ENCODE data around the gene RFX2.

RFX2 gene

DNA sequence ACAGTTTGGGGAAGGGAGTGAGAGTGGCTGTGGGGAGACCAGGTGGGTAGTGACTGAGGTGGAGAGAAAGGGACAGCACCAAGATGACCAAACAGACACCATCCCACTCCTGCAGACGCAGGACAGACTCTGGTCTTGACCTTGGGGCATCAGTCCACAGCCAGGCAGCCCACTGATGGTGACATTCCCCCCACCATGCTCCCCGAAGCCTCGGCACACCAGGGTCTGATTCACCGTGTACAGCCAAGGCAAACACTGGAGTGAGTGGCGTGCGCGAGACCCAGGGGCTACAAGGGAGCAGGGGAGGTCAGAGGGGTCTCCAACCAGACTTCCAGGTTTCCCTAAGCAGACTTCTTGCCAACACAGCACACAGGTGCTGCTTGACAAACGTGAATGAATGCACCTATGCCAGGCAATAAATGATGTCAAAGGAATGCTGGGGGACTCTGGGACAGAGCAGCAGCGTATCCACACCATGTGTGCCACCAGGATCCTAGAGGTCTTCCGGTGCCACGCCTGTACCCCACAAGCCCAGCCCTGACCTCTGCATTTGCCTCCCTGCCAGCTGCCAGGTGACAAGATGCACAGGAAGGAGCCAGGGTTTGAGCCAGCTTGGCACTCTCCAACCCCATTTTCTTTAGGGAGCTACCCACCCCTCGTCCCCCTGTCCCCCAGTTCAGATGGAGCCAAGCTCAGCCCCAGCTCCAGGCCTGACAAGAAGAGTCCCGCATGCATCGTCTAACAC lies 150.9 kb downstream of the RFX2 start:
- DNase-seq = no peak
- no peaks in the 10 kb centered on the region for H3K27me3 Mint-ChIP-seq
- H3K36me3 Mint-ChIP-seq (ENCODE audit: low read depth) = peaks cover 8% of the 10 kb centered on the region
- H3K4me3 Mint-ChIP-seq = no peak overlapping the region
- no peak for ATAC-seq
- peaks cover 92% of the 10 kb centered on the region for H3K4me1 Mint-ChIP-seq
- peak overlapping the region; percentile 62 for H3K27ac Mint-ChIP-seq
- no peaks in the 10 kb centered on the region for H3K9me3 Mint-ChIP-seq

- ATAC-seq (no peak), DNase-seq (no peak)
- no peak overlapping the region for H3K4me3 Mint-ChIP-seq
- H3K4me1 Mint-ChIP-seq = peaks cover 92% of the 10 kb centered on the region
- H3K9me3 Mint-ChIP-seq = no peaks in the 10 kb centered on the region
- H3K27me3 Mint-ChIP-seq = no peaks in the 10 kb centered on the region
- H3K27ac Mint-ChIP-seq = peak overlapping the region; percentile 62
- H3K36me3 Mint-ChIP-seq (ENCODE audit: low read depth) = peaks cover 10% of the 10 kb centered on the region
These were observed 151.5 kb downstream of the RFX2 start for GRCh38 chr19:5958851-5959122.

- ATAC-seq (no peak), DNase-seq (no peak)
- Mint-ChIP-seq H3K27me3 (no peaks in the 10 kb centered on the region), H3K27ac (peak overlapping the region; percentile 6), H3K9me3 (no peaks in the 10 kb centered on the region), H3K4me3 (no peak overlapping the region), H3K4me1 (peaks cover 92% of the 10 kb centered on the region), H3K36me3 (ENCODE audit: low read depth) (peaks cover 12% of the 10 kb centered on the region)
These were observed 152.0 kb downstream of the RFX2 start for GRCh38 chr19:5958074-5958850.

- Mint-ChIP-seq H3K27ac (no peak overlapping the region), H3K36me3 (ENCODE audit: low read depth) (peaks cover 22% of the 10 kb centered on the region), H3K9me3 (no peaks in the 10 kb centered on the region), H3K4me3 (no peak overlapping the region), H3K27me3 (no peaks in the 10 kb centered on the region), H3K4me1 (peaks cover 92% of the 10 kb centered on the region)
- no peak for ATAC-seq
- no peak for DNase-seq
These were observed 153.1 kb downstream of the RFX2 start for GRCh38 chr19:5957170-5957569.

DNA sequence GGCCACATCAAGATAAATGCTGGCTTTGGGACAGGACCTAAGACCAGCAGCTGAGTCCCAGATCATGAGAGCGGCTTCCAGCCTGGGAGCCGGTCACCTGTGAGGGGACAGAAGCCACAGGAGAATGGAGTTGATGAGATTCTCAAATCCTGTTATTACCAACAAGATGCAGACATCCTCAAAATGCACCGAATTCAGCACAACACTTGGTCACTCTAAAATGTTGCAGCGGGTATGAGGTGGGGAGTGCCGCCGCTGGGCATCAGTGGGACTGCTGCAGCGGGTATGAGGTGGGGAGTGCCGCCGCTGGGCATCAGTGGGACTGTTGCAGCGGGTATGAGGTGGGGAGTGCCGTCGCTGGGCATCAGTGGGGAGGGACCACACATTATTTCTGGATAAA lies 153.6 kb downstream of the RFX2 start:
- Mint-ChIP-seq H3K36me3 (ENCODE audit: low read depth) (peaks cover 22% of the 10 kb centered on the region), H3K4me1 (peaks cover 92% of the 10 kb centered on the region), H3K4me3 (no peak overlapping the region), H3K27ac (no peak overlapping the region), H3K9me3 (no peaks in the 10 kb centered on the region), H3K27me3 (no peaks in the 10 kb centered on the region)
- no peak for ATAC-seq
- DNase-seq = no peak

DNA sequence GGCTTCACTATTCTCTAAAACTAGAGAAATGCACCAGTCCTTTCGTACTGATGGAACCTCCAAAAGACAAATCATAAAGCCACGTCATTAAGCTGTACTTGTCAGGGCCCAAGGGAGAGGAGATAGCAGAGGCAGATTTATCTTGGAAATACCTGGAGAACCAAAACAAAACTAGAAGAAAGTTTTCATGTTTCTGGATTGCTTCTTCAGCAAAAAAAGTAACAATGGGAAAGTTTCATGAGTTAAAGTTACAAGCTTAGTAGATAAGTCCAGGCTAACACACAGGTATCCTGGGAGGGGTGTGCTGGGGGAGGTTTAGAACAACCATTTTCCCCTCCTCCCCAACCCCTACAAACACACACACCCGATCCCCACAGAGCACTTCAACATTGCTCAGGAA lies 154.0 kb downstream of the RFX2 start:
- Mint-ChIP-seq H3K27ac (no peak overlapping the region), H3K4me3 (no peak overlapping the region), H3K9me3 (no peaks in the 10 kb centered on the region), H3K27me3 (no peaks in the 10 kb centered on the region), H3K4me1 (peaks cover 92% of the 10 kb centered on the region), H3K36me3 (ENCODE audit: low read depth) (peaks cover 25% of the 10 kb centered on the region)
- ATAC-seq (no peak), DNase-seq (no peak)

DNA sequence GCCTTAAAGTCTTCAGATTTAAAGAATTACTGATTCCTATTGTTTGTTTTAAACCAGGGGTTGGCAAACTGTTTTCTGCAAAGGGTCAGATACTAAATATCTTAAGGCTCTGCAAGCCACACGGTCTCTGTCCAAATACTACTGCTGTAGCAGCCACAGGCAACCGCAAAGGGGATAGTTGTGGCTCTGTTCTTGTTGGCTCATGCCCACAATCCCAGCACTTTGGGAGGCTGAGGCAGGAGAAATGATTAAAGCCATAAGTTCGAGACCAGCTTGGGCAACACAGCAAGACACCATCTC lies 154.7 kb downstream of the RFX2 start:
- Mint-ChIP-seq H3K4me3 (no peak overlapping the region), H3K4me1 (peaks cover 92% of the 10 kb centered on the region), H3K9me3 (no peaks in the 10 kb centered on the region), H3K36me3 (ENCODE audit: low read depth) (peaks cover 25% of the 10 kb centered on the region), H3K27me3 (no peaks in the 10 kb centered on the region), H3K27ac (peak overlapping the region; percentile 53)
- ATAC-seq (no peak), DNase-seq (no peak)

DNA sequence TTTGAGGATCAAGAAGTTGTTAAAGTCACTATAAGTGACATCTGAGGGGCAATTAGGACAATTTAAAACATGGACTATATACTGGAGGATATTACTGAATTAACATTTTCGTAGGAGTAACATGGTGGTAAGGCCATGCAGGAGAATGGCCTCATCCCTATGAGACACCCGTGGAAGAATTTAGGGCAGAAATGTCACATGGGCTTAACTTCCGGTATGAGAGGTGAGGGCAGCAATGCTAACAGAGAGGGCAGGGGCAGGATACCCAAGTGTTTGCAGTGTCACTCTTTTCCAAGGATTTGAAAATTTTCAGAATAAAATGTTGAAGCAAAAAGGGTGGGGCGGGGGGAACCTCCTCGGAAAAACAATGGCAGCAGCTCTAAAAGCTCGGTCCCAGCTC lies 156.0 kb downstream of the RFX2 start:
- Mint-ChIP-seq H3K36me3 (ENCODE audit: low read depth) (peaks cover 25% of the 10 kb centered on the region), H3K4me3 (peak overlapping the region; percentile 55), H3K4me1 (peaks cover 93% of the 10 kb centered on the region), H3K27ac (peak overlapping the region; percentile 90), H3K9me3 (no peaks in the 10 kb centered on the region), H3K27me3 (no peaks in the 10 kb centered on the region)
- DNase-seq (no peak), ATAC-seq (no peak)

DNA sequence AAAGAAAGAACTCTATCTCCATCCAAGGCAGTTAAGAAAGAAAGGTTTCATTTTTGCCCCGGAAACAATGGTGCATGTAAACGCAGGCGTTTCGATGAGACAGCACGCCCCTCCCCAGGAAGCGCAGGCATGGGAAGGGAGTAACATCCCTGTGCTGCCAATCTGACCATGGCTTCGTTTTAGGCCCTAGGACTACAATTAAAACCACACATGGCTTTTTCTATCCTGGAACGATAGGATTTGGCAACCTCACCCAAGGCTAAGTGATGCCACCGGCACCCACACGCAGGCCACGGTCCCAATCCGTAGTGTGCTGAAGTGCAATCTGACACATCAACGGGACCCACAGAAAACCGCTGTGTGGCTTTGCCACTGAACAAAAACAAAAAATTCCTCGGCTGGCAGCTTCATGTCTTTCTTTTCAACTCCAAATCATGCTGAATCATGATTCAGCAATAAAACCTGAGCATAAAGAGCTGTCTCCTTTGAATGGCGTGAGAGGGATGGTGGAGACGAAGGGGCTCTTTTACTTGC lies 156.6 kb downstream of the RFX2 start:
- ATAC-seq = peak; percentile 45
- peaks cover 93% of the 10 kb centered on the region for H3K4me1 Mint-ChIP-seq
- H3K36me3 Mint-ChIP-seq (ENCODE audit: low read depth) = peaks cover 25% of the 10 kb centered on the region
- peak; percentile 35 for DNase-seq
- H3K4me3 Mint-ChIP-seq = peak overlapping the region; percentile 55
- H3K27me3 Mint-ChIP-seq = no peaks in the 10 kb centered on the region
- H3K9me3 Mint-ChIP-seq = no peaks in the 10 kb centered on the region
- H3K27ac Mint-ChIP-seq = peak overlapping the region; percentile 90

GRCh38 chr19:5953030-5953589 lies 157.2 kb downstream of the RFX2 start:
- ATAC-seq (no peak), DNase-seq (no peak)
- Mint-ChIP-seq H3K4me1 (peaks cover 93% of the 10 kb centered on the region), H3K27me3 (no peaks in the 10 kb centered on the region), H3K36me3 (ENCODE audit: low read depth) (peaks cover 25% of the 10 kb centered on the region), H3K9me3 (no peaks in the 10 kb centered on the region), H3K4me3 (peak overlapping the region; percentile 55), H3K27ac (peak overlapping the region; percentile 90)

GRCh38 chr19:5952193-5953029 lies 157.9 kb downstream of the RFX2 start:
- H3K36me3 Mint-ChIP-seq (ENCODE audit: low read depth) = peaks cover 29% of the 10 kb centered on the region
- no peak for DNase-seq
- H3K4me1 Mint-ChIP-seq = peaks cover 93% of the 10 kb centered on the region
- no peak for ATAC-seq
- no peaks in the 10 kb centered on the region for H3K9me3 Mint-ChIP-seq
- peak overlapping the region; percentile 90 for H3K27ac Mint-ChIP-seq
- H3K27me3 Mint-ChIP-seq = no peaks in the 10 kb centered on the region
- peak overlapping the region; percentile 55 for H3K4me3 Mint-ChIP-seq

DNA sequence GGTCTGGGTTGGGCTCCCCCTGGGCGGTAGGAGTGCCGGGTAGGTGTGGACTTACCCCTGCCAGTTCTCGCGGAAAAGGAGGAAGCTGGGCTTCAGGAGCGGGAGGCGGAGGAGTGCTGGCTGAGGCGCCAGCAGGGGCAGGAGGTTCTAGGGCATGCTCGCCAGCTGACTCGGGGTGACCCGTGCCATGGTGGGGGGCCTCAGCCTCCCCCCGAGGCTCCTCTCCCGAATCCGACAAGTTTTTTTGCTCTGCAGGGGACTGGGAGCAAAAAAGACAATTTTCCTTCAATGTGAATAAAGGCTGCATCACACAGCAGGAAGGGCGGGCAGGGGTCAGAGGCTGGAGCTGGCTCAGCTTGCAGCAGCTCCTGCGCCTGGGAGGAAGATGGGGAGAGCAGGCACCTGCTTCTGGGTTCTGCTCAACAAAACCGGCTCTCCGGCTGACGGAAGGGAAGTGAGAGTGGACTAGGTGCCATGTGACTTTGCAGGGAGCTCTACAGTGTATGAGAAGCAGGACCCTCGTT lies 158.9 kb downstream of the RFX2 start:
- DNase-seq (no peak), ATAC-seq (no peak)
- Mint-ChIP-seq H3K27me3 (no peaks in the 10 kb centered on the region), H3K27ac (peak overlapping the region; percentile 70), H3K4me3 (no peak overlapping the region), H3K9me3 (no peaks in the 10 kb centered on the region), H3K36me3 (ENCODE audit: low read depth) (peaks cover 29% of the 10 kb centered on the region), H3K4me1 (peaks cover 91% of the 10 kb centered on the region)

- ATAC-seq (no peak), DNase-seq (no peak)
- peak overlapping the region; percentile 73 for H3K27ac Mint-ChIP-seq
- H3K36me3 Mint-ChIP-seq (ENCODE audit: low read depth) = peaks cover 28% of the 10 kb centered on the region
- no peaks in the 10 kb centered on the region for H3K9me3 Mint-ChIP-seq
- H3K4me3 Mint-ChIP-seq = peak overlapping the region; percentile 19
- H3K4me1 Mint-ChIP-seq = peaks cover 92% of the 10 kb centered on the region
- no peaks in the 10 kb centered on the region for H3K27me3 Mint-ChIP-seq
These were observed 159.6 kb downstream of the RFX2 start for GRCh38 chr19:5950741-5951140.

DNA sequence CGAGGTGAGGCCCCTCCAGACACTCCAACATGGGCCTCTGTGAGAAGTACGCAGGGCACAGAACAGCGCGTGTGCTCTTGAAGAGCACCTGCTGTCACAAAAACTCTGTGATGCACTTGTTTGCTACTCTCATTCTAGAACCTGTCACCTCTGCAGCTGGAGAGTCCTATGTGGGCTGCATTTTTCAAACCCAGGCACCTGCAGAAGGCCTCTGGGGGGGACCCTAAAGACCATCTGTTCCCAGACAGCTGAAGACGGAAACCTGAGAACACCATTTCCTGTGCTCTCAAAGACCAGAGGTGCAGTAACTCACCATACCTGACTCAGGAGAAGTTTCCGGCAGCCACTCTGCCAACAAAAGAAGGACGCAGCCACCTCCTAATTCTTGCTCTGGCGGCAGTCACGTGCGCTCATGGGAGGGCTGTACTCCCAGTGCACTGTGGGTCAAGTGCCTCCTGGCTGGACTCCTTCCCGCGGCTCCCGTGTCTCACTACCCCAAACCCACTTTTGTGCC lies 160.5 kb downstream of the RFX2 start:
- H3K4me3 Mint-ChIP-seq = peak overlapping the region; percentile 7

More for the DNA sequence above, 160.5 kb downstream of the RFX2 start:
- peaks cover 90% of the 10 kb centered on the region for H3K4me1 Mint-ChIP-seq
- H3K27ac Mint-ChIP-seq = peak overlapping the region; percentile 73
- ATAC-seq = peak; percentile 29
- H3K9me3 Mint-ChIP-seq = no peaks in the 10 kb centered on the region
- no peaks in the 10 kb centered on the region for H3K27me3 Mint-ChIP-seq
- peaks cover 33% of the 10 kb centered on the region for H3K36me3 Mint-ChIP-seq (ENCODE audit: low read depth)
- DNase-seq = peak; percentile 30
